AML-193 (cell line): Measurements from ENCODE around the gene HEXIM2.
"Not testable (repeated sequence)": the region's sequence is repeated elsewhere in the genome, so short reads cannot be mapped to it uniquely, and the experiment has no call there.

Experiments
- DNase-seq, 2 experiments: peaks; one replicate each; lab custom pipeline; 2025; lab: John Stamatoyannopoulos, UW

The HEXIM2 gene

GRCh38 chr17:45161288-45162024 is at the start of gene HEXIM2:
Gene HEXIM2, plus strand, starts transcription at chr17:45161875. Its CDS starts 919 bp downstream, at chr17:45162794.
- peak; percentile 100 for DNase-seq

- no peak for DNase-seq
Measured at GRCh38 chr17:45112559-45113423, 48.9 kb upstream of the HEXIM2 start.

- DNase-seq = no peak
Measured at GRCh38 chr17:45113424-45113754, 48.3 kb upstream of the HEXIM2 start.

- DNase-seq = no peak
Measured at GRCh38 chr17:45114117-45114932, 47.4 kb upstream of the HEXIM2 start.

GRCh38 chr17:45115015-45115625 is 46.6 kb upstream of the HEXIM2 start:
- DNase-seq = no peak

GRCh38 chr17:45115871-45116270 is 45.8 kb upstream of the HEXIM2 start:
- no peak for DNase-seq

- DNase-seq = no peak
Measured at GRCh38 chr17:45116434-45117016, 45.1 kb upstream of the HEXIM2 start.

GRCh38 chr17:45117334-45117733 is 44.3 kb upstream of the HEXIM2 start:
- no peak for DNase-seq

- DNase-seq = no peak
Measured at GRCh38 chr17:45117848-45118646, 43.6 kb upstream of the HEXIM2 start.

- no peak for DNase-seq
Measured at GRCh38 chr17:45118691-45119090, 43.0 kb upstream of the HEXIM2 start.

- DNase-seq = no peak
Measured at GRCh38 chr17:45119964-45120363, 41.7 kb upstream of the HEXIM2 start.

- no peak for DNase-seq
Measured at GRCh38 chr17:45120558-45120957, 41.1 kb upstream of the HEXIM2 start.

GRCh38 chr17:45121055-45121454 is 40.6 kb upstream of the HEXIM2 start:
- DNase-seq = no peak

GRCh38 chr17:45123076-45123770 is 38.5 kb upstream of the HEXIM2 start:
- no peak for DNase-seq

- peak; percentile 71 to 78 for DNase-seq
Measured at GRCh38 chr17:45123930-45124796, 37.5 kb upstream of the HEXIM2 start.

- DNase-seq = not testable (repeated sequence)
Measured at GRCh38 chr17:45124797-45125122, 36.9 kb upstream of the HEXIM2 start.

- DNase-seq = peak in 1 of 2 experiments; percentile 15
Measured at GRCh38 chr17:45125509-45125908, 36.2 kb upstream of the HEXIM2 start.

GRCh38 chr17:45127207-45127547 is 34.5 kb upstream of the HEXIM2 start:
- DNase-seq = no peak

- DNase-seq = no peak
Measured at GRCh38 chr17:45127548-45128300, 34.0 kb upstream of the HEXIM2 start.
